ENCODE measurements around the gene AP4E1.

Gene AP4E1

DNA sequence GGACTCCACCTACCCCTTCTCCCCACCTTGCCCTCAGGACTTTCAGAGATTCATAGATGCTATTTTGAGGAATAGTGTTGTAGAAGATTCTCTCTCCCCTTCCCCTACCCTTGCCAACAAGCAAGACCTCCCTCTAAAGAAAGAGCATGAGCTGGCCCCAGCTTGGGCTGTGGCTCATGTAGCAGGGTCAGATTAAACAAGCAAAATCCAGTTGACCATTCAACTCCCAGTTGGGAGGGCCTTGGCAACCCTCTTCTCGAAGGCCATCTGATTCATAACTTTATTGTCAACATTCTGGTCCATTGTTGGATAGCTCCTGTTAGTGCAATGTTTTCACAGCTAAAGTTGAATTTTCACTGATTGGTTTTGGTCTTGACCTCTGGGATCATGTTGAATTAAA, 145.1 kb downstream of the AP4E1 start:
- peaks cover 3% of the 10 kb centered on the region for H3K4me1 ChIP-seq (ENCODE audit: control insufficient read depth, insufficient read depth, low read length)
- H3K27me3 ChIP-seq (ENCODE audit: control insufficient read depth, insufficient read depth, low read length) = no peaks in the 10 kb centered on the region
- no peak overlapping the region for H3K4me2 ChIP-seq (ENCODE audit: low read length)
- no peak overlapping the region for H3K4me3 ChIP-seq (ENCODE audit: low read length)
- H3K36me3 ChIP-seq (ENCODE audit: insufficient read depth, low read length) = peaks cover 44% of the 10 kb centered on the region
- H3K9me3 ChIP-seq (replicated peaks; ENCODE audit: low read length) = no peaks in the 10 kb centered on the region
- no peak overlapping the region for H3K9ac ChIP-seq (ENCODE audit: low read depth, low read length)

GRCh38 chr15:51054535-51054934, 146.1 kb downstream of the AP4E1 start:
- Histone ChIP-seq H3K4me2 (ENCODE audit: low read length) (no peak overlapping the region), H3K27me3 (ENCODE audit: control insufficient read depth, insufficient read depth, low read length) (no peaks in the 10 kb centered on the region), H3K4me3 (ENCODE audit: low read length) (no peak overlapping the region)

More at GRCh38 chr15:51054535-51054934, 146.1 kb downstream of the AP4E1 start:
- Histone ChIP-seq H3K9ac (ENCODE audit: low read depth, low read length) (no peak overlapping the region), H3K9me3 (replicated peaks; ENCODE audit: low read length) (no peaks in the 10 kb centered on the region), H3K4me1 (ENCODE audit: control insufficient read depth, insufficient read depth, low read length) (peaks cover 3% of the 10 kb centered on the region), H3K36me3 (ENCODE audit: insufficient read depth, low read length) (peaks cover 44% of the 10 kb centered on the region)
